ENCODE results near the gene RBBP8.

The RBBP8 gene

GRCh38 chr18:22987547-22988189 lies 54.5 kb downstream of the RBBP8 start:
- Histone ChIP-seq H3K9me2 (replicated peaks; ENCODE audit: insufficient read depth, low read length) (no peaks in the 10 kb centered on the region), H3K27ac (ENCODE audit: low read depth, low read length) (no peak overlapping the region), H2AFZ (ENCODE audit: low read depth, low read length, severe bottlenecking) (no peak overlapping the region), H3K4me2 (ENCODE audit: low read depth, low read length, poor library complexity, severe bottlenecking) (no peak overlapping the region), H3K4me3 (ENCODE audit: insufficient read depth, low read length, poor library complexity, severe bottlenecking) (no peak overlapping the region), H4K20me1 (ENCODE audit: low read depth, low read length) (no peaks in the 10 kb centered on the region), H3K9me3 (ENCODE audit: insufficient read depth, low read length) (no peaks in the 10 kb centered on the region), H3F3A (ENCODE audit: insufficient read depth) (peaks cover 8% of the 10 kb centered on the region; the same call in 1 of the 2 replicates), H3K36me3 (ENCODE audit: low read length) (peaks cover 74% of the 10 kb centered on the region), H3K9ac (ENCODE audit: low read length) (no peak overlapping the region), H3K27me3 (ENCODE audit: low read length) (no peaks in the 10 kb centered on the region), H3K79me2 (ENCODE audit: insufficient read depth, low read length) (no peaks in the 10 kb centered on the region)
- TF ChIP-seq CTCF (IDR thresholded peaks at IDR 0.05; ENCODE audit: insufficient read depth, low read length, poor library complexity, severe bottlenecking) (no peak), EZH2phosphoT487 (conservative IDR thresholded peaks at IDR 0.05; ENCODE audit: low read length) (no peak)

DNA sequence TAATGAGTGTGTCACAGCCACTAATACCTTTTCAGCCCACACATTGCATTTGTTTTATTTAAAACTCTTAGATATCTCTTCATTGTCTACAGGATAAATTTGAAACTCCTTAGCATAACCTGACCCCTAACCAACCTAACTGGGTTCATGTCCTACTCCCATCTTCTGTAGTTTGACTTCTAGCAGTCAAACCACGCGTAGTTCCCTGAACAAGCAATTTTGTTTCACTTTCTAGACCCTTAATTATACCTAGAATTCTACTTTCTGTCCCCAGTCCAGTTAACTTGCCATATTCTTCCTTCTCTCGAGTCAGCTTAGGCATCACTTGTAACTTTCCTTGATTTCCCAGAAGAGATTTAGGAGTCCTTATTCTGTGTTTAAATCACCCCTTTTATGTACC lies 55.1 kb downstream of the RBBP8 start:
- Histone ChIP-seq H3K27me3 (ENCODE audit: low read length) (no peaks in the 10 kb centered on the region), H3K79me2 (ENCODE audit: insufficient read depth, low read length) (no peaks in the 10 kb centered on the region), H3K4me2 (ENCODE audit: low read depth, low read length, poor library complexity, severe bottlenecking) (no peak overlapping the region), H2AFZ (ENCODE audit: low read depth, low read length, severe bottlenecking) (no peak overlapping the region), H3K9ac (ENCODE audit: low read length) (no peak overlapping the region), H3K27ac (ENCODE audit: low read depth, low read length) (no peak overlapping the region), H3K36me3 (ENCODE audit: low read length) (peaks cover 74% of the 10 kb centered on the region), H4K20me1 (ENCODE audit: low read depth, low read length) (no peaks in the 10 kb centered on the region), H3F3A (ENCODE audit: insufficient read depth) (peaks cover 9% of the 10 kb centered on the region; the same call in 1 of the 2 replicates), H3K4me3 (ENCODE audit: insufficient read depth, low read length, poor library complexity, severe bottlenecking) (no peak overlapping the region), H3K9me3 (ENCODE audit: insufficient read depth, low read length) (no peaks in the 10 kb centered on the region), H3K9me2 (replicated peaks; ENCODE audit: insufficient read depth, low read length) (no peaks in the 10 kb centered on the region)
- no peak for TF ChIP-seq CTCF (IDR thresholded peaks at IDR 0.05; ENCODE audit: insufficient read depth, low read length, poor library complexity, severe bottlenecking)
- TF ChIP-seq EZH2phosphoT487 (conservative IDR thresholded peaks at IDR 0.05; ENCODE audit: low read length) = no peak

- Histone ChIP-seq H3K36me3 (ENCODE audit: low read length) (peaks cover 81% of the 10 kb centered on the region), H3K4me2 (ENCODE audit: low read depth, low read length, poor library complexity, severe bottlenecking) (no peak overlapping the region), H3F3A (ENCODE audit: insufficient read depth) (peaks cover 16% of the 10 kb centered on the region; the same call in 1 of the 2 replicates), H3K79me2 (ENCODE audit: insufficient read depth, low read length) (no peaks in the 10 kb centered on the region), H3K27ac (ENCODE audit: low read depth, low read length) (no peak overlapping the region), H4K20me1 (ENCODE audit: low read depth, low read length) (no peaks in the 10 kb centered on the region), H3K9me2 (replicated peaks; ENCODE audit: insufficient read depth, low read length) (no peaks in the 10 kb centered on the region), H2AFZ (ENCODE audit: low read depth, low read length, severe bottlenecking) (no peak overlapping the region), H3K9ac (ENCODE audit: low read length) (no peak overlapping the region), H3K9me3 (ENCODE audit: insufficient read depth, low read length) (no peaks in the 10 kb centered on the region), H3K27me3 (ENCODE audit: low read length) (no peaks in the 10 kb centered on the region), H3K4me3 (ENCODE audit: insufficient read depth, low read length, poor library complexity, severe bottlenecking) (no peak overlapping the region)
- no peak for TF ChIP-seq CTCF (IDR thresholded peaks at IDR 0.05; ENCODE audit: insufficient read depth, low read length, poor library complexity, severe bottlenecking)
- TF ChIP-seq EZH2phosphoT487 (conservative IDR thresholded peaks at IDR 0.05; ENCODE audit: low read length) = no peak
Measured at GRCh38 chr18:22998344-22998743, 65.2 kb downstream of the RBBP8 start.
